Frontal cortex (tissue), 1 donor: ENCODE data around the gene FIGLA. TPM values are rescaled to one million over a fixed set of nuclear protein-coding genes. Genes with fewer than 3 reads are reported as not detected.

Experiments
- small RNA-seq: library from RNA; depleted of rRNA; stranded (forward); fragments of <200 nt; gene quantifications from one replicate; pipeline ENCODE3, GENCODE V24; 2014
- total RNA-seq: library from RNA; depleted of rRNA; stranded (reverse); fragments of >200 nt; gene quantifications from one replicate; pipeline ENCODE4 v1.2.3, GENCODE V29; 2014

FIGLA gene
- total RNA-seq, 1 donor from 2014 or later, result not detected

Small RNA genes within 50 kb of the gene (small RNA-seq; reads per million reads assigned to genes)
- not detected for gene HMGN2P21

Other genes with a start within 250 kb of the FIGLA start
- 14.3 TPM for gene TGFA, start 236.8 kb downstream of the FIGLA start, total RNA-seq
- 291 TPM for gene ADD2, start 22.4 kb downstream of the FIGLA start, total RNA-seq
- not detected for gene CLEC4F, start 30.0 kb upstream of the FIGLA start, total RNA-seq
- not detected for gene CD207, start 45.2 kb upstream of the FIGLA start, total RNA-seq
- gene VAX2, start 109.9 kb upstream of the FIGLA start, total RNA-seq, result not detected
- gene ATP6V1B1, start 145.3 kb upstream of the FIGLA start, total RNA-seq, result not detected
- 1.2 TPM for gene ANKRD53, start 188.0 kb upstream of the FIGLA start, total RNA-seq
- 13.5 TPM for gene TEX261, start 204.2 kb upstream of the FIGLA start, total RNA-seq